GM23338 (cell line): ENCODE data around the gene TRPM3. TPM values are rescaled to one million over a fixed set of nuclear protein-coding genes. Genes with fewer than 3 reads are reported as not detected.
"Not testable (repeated sequence)": the region's sequence is repeated elsewhere in the genome, so short reads cannot be mapped to it uniquely, and the experiment has no call there.

Experiments
- ATAC-seq: fragments of 200-7000 bp; cut with Tn5 transposase; 3 replicates; pipeline ENCODE4 v1.9.1; 2020
- DNase-seq: peaks from one replicate; pipeline ENCODE4 v3.0.0-alpha.2; 2015; ENCODE audit warnings: low spot score
- H2AFZ ChIP-seq: fragments of 200-600 bp; sonication (generic); 2 replicates; pipeline ENCODE4 v1.8.0; 2016; ENCODE audit warnings: antibody characterized with exemption, mild to moderate bottlenecking, moderate library complexity
- H3F3A ChIP-seq: fragments of 200-600 bp; sonication (generic); replicated peaks from 2 replicates; pipeline ENCODE4 v1.8.0; 2017; ENCODE audit warnings: antibody characterized with exemption, mixed run types, low read depth
- H3K27ac ChIP-seq: fragments of 200-600 bp; sonication (generic); 2 replicates; pipeline ENCODE4 v1.6.1; 2016; ENCODE audit warnings: low read depth
- H3K27me3 ChIP-seq: fragments of 200-600 bp; sonication (generic); 2 replicates; pipeline ENCODE4 v1.8.0; 2016; ENCODE audit warnings: mild to moderate bottlenecking, mixed run types, moderate library complexity; ENCODE audit not compliant: insufficient read depth
- H3K36me3 ChIP-seq: fragments of 200-600 bp; sonication (generic); 2 replicates; pipeline ENCODE4 v1.8.0; 2016; ENCODE audit warnings: mild to moderate bottlenecking; ENCODE audit not compliant: insufficient read depth
- H3K4me1 ChIP-seq: fragments of 200-600 bp; sonication (generic); 2 replicates; pipeline ENCODE4 v1.8.0; 2016; ENCODE audit warnings: mild to moderate bottlenecking, moderate library complexity; ENCODE audit not compliant: insufficient read depth
- H3K4me2 ChIP-seq: fragments of 200-600 bp; sonication (generic); 2 replicates; pipeline ENCODE4 v1.7.1; 2017; ENCODE audit warnings: mixed run types
- H3K4me3 ChIP-seq: fragments of 200-600 bp; sonication (generic); 2 replicates; pipeline ENCODE4 v1.6.1; 2016; ENCODE audit warnings: mixed run types
- H3K79me2 ChIP-seq: fragments of 200-600 bp; sonication (generic); replicated peaks from 2 replicates; pipeline ENCODE4 v1.8.0; 2017; ENCODE audit warnings: mild to moderate bottlenecking; ENCODE audit not compliant: insufficient read depth
- H3K9me2 ChIP-seq: fragments of 200-600 bp; sonication (generic); 2 replicates; pipeline ENCODE4 v1.8.0; 2017; ENCODE audit not compliant: insufficient read depth
- H4K20me1 ChIP-seq: fragments of 200-600 bp; sonication (generic); replicated peaks from 2 replicates; pipeline ENCODE4 v1.8.0; 2017; ENCODE audit warnings: mild to moderate bottlenecking; ENCODE audit not compliant: insufficient read depth
- H3K27ac Mint-ChIP-seq: 2 replicates; pipeline ENCODE4 v1.8.0; 2020; ENCODE audit warnings: inconsistent platforms, mild to moderate bottlenecking, moderate library complexity, mixed read lengths
- H3K27me3 Mint-ChIP-seq: 3 replicates; pipeline ENCODE4 v1.8.0; 2022; ENCODE audit warnings: low read depth, mild to moderate bottlenecking, moderate library complexity, mixed read lengths, inconsistent platforms; ENCODE audit not compliant: insufficient read depth, poor library complexity
- H3K36me3 Mint-ChIP-seq: 3 replicates; pipeline ENCODE4 v1.8.0; 2021; ENCODE audit warnings: low read depth, mild to moderate bottlenecking, inconsistent platforms, moderate library complexity, mixed read lengths
- H3K4me1 Mint-ChIP-seq: 3 replicates; pipeline ENCODE4 v1.8.0; 2020; ENCODE audit warnings: mild to moderate bottlenecking, inconsistent platforms, mixed read lengths
- H3K4me3 Mint-ChIP-seq: 3 replicates; pipeline ENCODE4 v1.8.0; 2021; ENCODE audit warnings: moderate library complexity, mild to moderate bottlenecking, inconsistent platforms, mixed read lengths
- H3K9me3 Mint-ChIP-seq: 3 replicates; pipeline ENCODE4 v1.8.0; 2020; ENCODE audit warnings: moderate library complexity, mild to moderate bottlenecking, inconsistent platforms, mixed read lengths
- STAT1 ChIP-seq: IDR thresholded peaks from one replicate; pipeline ENCODE4 v1.6.1; 2016; ENCODE audit warnings: antibody characterized with exemption; ENCODE audit not compliant: unreplicated experiment
- ZNF114 ChIP-seq: fragments of 250-450 bp; sonication (Bioruptor Pico); IDR thresholded peaks from 2 replicates; pipeline ENCODE4 v1.5.0; 2020; ENCODE audit warnings: mild to moderate bottlenecking, moderate library complexity
- polyA plus RNA-seq: library from polyadenylated mRNA; unstranded; fragments of >200 nt; fragmentation: Nextera tagmentation; extraction: Ambion mirVana; gene quantifications from 2 replicates; pipeline ENCODE4 v1.2.1, GENCODE V29; 2016
- total RNA-seq: library from RNA; depleted of rRNA; stranded (reverse); fragments of >200 nt; shearing (Covaris generic); gene quantifications from 2 replicates; pipeline ENCODE4 v1.2.3, GENCODE V29; 2014

Gene TRPM3
- total and polyA plus RNA-seq, 2 experiments from 2014 or later: 2.8 to 8.2 TPM

GRCh38 chr9:70746316-70746715 is 375.1 kb downstream of the TRPM3 start:
- no peak overlapping the region for H3K4me3 ChIP-seq
- no peaks in the 10 kb centered on the region for H3K36me3 ChIP-seq
- TF ChIP-seq ZNF114: no peak
- TF ChIP-seq STAT1: no peak
- no peaks in the 10 kb centered on the region for H4K20me1 ChIP-seq
- H3K4me1 ChIP-seq: no peaks in the 10 kb centered on the region
- H3K9me2 ChIP-seq: no peaks in the 10 kb centered on the region
- no peaks in the 10 kb centered on the region for H3K79me2 ChIP-seq
- H3K4me2 ChIP-seq: no peak overlapping the region
- no peak overlapping the region for H3K27ac ChIP-seq
- H3F3A ChIP-seq: no peaks in the 10 kb centered on the region
- no peaks in the 10 kb centered on the region for H3K4me1 Mint-ChIP-seq
- no peak overlapping the region for H3K27ac Mint-ChIP-seq
- ATAC-seq: no peak
- H2AFZ ChIP-seq: no peak overlapping the region
- H3K27me3 ChIP-seq: no peaks in the 10 kb centered on the region
- no peaks in the 10 kb centered on the region for H3K36me3 Mint-ChIP-seq
- no peak for DNase-seq
- no peaks in the 10 kb centered on the region for H3K9me3 Mint-ChIP-seq
- no peaks in the 10 kb centered on the region for H3K27me3 Mint-ChIP-seq
- no peak overlapping the region for H3K4me3 Mint-ChIP-seq

DNA sequence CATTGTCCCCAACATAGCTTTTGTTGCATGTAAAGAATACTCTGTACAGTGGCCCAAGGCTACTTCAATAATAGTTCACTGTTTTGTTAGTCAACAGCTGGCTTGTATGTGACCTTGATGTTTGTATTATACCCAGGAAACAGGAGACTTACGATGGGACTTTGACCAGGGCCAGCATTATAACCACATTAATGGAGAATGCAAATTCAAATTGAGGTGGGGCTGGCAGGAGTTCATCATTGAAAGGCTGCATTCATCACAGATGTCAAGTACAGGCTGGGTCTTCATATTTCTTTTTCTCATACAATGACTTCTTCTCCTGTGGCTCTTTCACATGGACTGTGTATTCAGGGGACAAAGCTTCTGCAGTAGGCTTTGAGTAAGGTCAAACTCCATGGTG is 396.6 kb downstream of the TRPM3 start:
- H3K36me3 Mint-ChIP-seq, H3K4me1 Mint-ChIP-seq, H3K4me3 Mint-ChIP-seq, H2AFZ ChIP-seq, H3K9me3 Mint-ChIP-seq, H3K79me2 ChIP-seq, H3K27me3 Mint-ChIP-seq, ATAC-seq, H3K4me2 ChIP-seq, H4K20me1 ChIP-seq, H3K27ac Mint-ChIP-seq, H3K4me3 ChIP-seq, DNase-seq, H3K4me1 ChIP-seq, H3K36me3 ChIP-seq, H3K27ac ChIP-seq, H3F3A ChIP-seq, H3K9me2 ChIP-seq, H3K27me3 ChIP-seq: not testable (repeated sequence)

DNA sequence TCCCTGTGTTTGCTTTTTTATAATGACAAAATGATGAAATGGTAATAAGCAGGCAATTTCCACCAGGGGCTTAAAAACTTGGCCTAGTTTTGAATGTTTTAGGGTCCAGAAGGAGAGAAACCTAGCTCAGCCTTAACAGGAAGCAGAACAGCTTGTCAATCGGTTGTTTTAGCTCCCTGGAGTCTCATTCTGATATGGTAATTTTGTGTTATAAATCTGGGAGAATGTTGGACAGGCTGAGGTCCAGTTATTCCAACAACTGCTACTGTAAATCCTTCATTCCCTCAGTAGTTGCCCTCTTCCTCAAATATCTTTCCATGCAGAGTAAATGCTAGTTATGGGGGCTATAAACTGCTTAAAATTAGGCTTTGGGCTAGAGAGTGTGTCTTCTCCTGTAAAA is 397.4 kb downstream of the TRPM3 start:
- H3F3A ChIP-seq, H3K4me3 ChIP-seq, H3K4me1 ChIP-seq, H4K20me1 ChIP-seq, H3K36me3 Mint-ChIP-seq, H3K4me3 Mint-ChIP-seq, H2AFZ ChIP-seq, H3K27me3 Mint-ChIP-seq, H3K27ac Mint-ChIP-seq, H3K27ac ChIP-seq, H3K79me2 ChIP-seq, DNase-seq, H3K4me1 Mint-ChIP-seq, H3K9me2 ChIP-seq, H3K4me2 ChIP-seq, ATAC-seq, H3K9me3 Mint-ChIP-seq, H3K36me3 ChIP-seq, H3K27me3 ChIP-seq: not testable (repeated sequence)

DNA sequence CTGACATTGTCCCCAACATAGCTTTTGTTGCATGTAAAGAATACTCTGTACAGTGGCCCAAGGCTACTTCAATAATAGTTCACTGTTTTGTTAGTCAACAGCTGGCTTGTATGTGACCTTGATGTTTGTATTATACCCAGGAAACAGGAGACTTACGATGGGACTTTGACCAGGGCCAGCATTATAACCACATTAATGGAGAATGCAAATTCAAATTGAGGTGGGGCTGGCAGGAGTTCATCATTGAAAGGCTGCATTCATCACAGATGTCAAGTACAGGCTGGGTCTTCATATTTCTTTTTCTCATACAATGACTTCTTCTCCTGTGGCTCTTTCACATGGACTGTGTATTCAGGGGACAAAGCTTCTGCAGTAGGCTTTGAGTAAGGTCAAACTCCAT is 414.6 kb downstream of the TRPM3 start:
- H3K4me3 ChIP-seq, ATAC-seq, H3K27ac ChIP-seq, H3K4me1 ChIP-seq, H4K20me1 ChIP-seq, H2AFZ ChIP-seq, H3K9me3 Mint-ChIP-seq, H3F3A ChIP-seq, H3K4me3 Mint-ChIP-seq, H3K27me3 ChIP-seq, H3K27ac Mint-ChIP-seq, H3K4me1 Mint-ChIP-seq, DNase-seq, H3K9me2 ChIP-seq, H3K36me3 Mint-ChIP-seq, H3K36me3 ChIP-seq, H3K4me2 ChIP-seq, H3K79me2 ChIP-seq, H3K27me3 Mint-ChIP-seq: not testable (repeated sequence)
